Mesodermal cell (in vitro differentiated cells): Measurements from ENCODE around the gene CNPY3.
A peak's percentile ranks its signal among the peaks of the same experiment; 100 is the strongest.

Experiments used
- H3K27ac ChIP-seq: 2 replicates; pipeline ENCODE4 v1.7.0; 2013; ENCODE audit warnings: mild to moderate bottlenecking, low read depth, low read length, moderate library complexity; ENCODE audit not compliant: severe bottlenecking
- H3K36me3 ChIP-seq: 2 replicates; pipeline ENCODE4 v1.7.1; 2013; ENCODE audit warnings: mild to moderate bottlenecking, low read length, moderate library complexity; ENCODE audit not compliant: control insufficient read depth, insufficient read depth
- H3K4me1 ChIP-seq: one replicate; pipeline ENCODE4 v1.7.1; 2013; ENCODE audit warnings: mild to moderate bottlenecking, low read length; ENCODE audit not compliant: insufficient read depth, control insufficient read depth, poor library complexity, severe bottlenecking
- H3K4me3 ChIP-seq: 2 replicates; pipeline ENCODE4 v1.7.0; 2013; ENCODE audit warnings: low read length, control low read depth, mild to moderate bottlenecking; ENCODE audit not compliant: insufficient read depth, poor library complexity, severe bottlenecking; ENCODE audit errors: extremely low read depth
- H3K9me3 ChIP-seq: 2 replicates; pipeline ENCODE4 v1.7.1; 2013; ENCODE audit warnings: mild to moderate bottlenecking, low read length, moderate library complexity; ENCODE audit not compliant: control insufficient read depth
- WGBS, 2 experiments: methylation state at CpG; one replicate each; pipeline ENCODE4 v1.1.5; 2013; ENCODE audit warnings: missing lambda C conversion rate in 2 of 2; ENCODE audit not compliant: insufficient coverage in 2 of 2; 5-methylcytosine and 5-hydroxymethylcytosine counted together

The CNPY3 gene

GRCh38 chr6:42979523-42980177, 50.4 kb downstream of the CNPY3 start:
- peaks cover 7% of the 10 kb centered on the region for H3K4me1 ChIP-seq
- H3K27ac ChIP-seq: peak overlapping the region; percentile 73
- no peaks in the 10 kb centered on the region for H3K9me3 ChIP-seq
- peak overlapping the region; percentile 88 for H3K4me3 ChIP-seq
- WGBS, 2 experiments: 69 to 93% methylated on average over 2 to 8 of the region's 9 CpGs
- H3K36me3 ChIP-seq: peaks cover 9% of the 10 kb centered on the region

DNA sequence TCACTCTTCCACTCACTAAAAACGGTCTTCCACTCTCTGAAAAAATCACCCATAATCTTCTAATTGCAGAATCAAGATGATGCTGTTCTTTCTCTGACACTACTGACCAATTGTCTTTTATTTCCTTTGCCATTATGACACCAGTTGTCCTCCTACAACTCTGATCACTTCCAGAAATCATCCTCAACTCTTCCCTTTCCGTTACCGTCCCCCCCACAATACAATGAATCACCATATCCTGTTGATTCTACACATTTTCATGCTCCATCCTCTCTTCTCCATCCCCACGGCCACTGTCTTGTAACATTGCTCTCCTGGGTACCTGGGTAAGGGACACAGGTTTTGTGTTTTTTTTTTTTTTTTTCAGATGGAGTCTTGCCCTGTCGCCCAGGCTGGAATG, 52.6 kb downstream of the CNPY3 start:
- peaks cover 10% of the 10 kb centered on the region for H3K36me3 ChIP-seq
- H3K4me1 ChIP-seq: peaks cover 10% of the 10 kb centered on the region
- no peak overlapping the region for H3K4me3 ChIP-seq
- 90 to 95% methylated on average over 3 to 4 of the region's 5 CpGs for WGBS, 2 experiments
- H3K9me3 ChIP-seq: no peaks in the 10 kb centered on the region
- H3K27ac ChIP-seq: no peak overlapping the region

DNA sequence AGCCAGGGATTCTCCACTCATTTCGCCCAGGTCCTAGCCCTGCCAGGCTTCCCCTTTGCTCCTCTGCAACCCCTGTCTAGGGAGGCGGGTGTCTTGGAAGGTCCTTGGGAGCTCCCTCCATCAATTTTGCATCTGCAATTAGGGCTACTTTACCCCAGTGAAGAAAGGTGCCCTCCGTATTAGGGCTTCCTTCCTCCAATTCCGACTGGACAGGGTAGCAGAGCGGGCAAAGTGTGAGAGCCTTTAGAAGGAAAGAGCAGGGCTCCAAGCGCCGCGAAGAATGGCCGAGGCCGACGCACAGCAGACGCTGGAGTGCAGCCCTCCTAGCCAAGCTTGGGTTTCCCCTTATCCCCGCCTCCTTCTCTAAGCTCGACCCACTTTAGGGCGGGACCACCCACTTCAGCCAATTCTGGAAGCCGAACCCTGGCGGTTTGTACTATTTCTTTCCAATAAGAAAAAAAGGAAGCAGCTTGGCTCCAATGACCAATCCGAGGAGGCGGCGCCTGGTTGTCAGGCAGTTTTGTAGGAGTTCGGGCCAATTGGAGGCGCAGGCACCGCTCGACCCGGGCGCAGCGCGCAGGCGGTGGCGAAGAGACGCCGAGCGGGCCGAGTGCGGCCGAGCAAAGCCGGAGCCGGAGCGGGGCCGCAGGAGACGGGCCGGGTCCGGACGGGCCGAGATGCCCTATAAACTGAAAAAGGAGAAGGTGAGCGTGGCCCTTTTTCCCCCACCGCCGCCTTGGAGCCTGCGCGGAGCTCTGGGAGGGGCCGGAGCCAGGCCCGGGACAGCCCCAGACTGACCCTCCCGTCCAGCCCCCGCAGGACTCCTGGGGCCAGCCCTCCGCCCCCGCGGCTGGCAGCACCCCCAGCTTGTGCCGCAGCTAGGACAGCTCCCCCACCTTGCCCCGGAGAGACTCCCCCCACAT, 55.0 kb downstream of the CNPY3 start, which contains the start of gene PPP2R5D:
PPP2R5D (plus strand) TSS at position 570 of the 923 bp plus-strand sequence; CDS start at position 678, 108 bp downstream.
- peak within 1 kb of the TSS; percentile 86 for H3K4me3 ChIP-seq
- H3K36me3 ChIP-seq: peaks cover 29% of the 10 kb centered on the region
- H3K9me3 ChIP-seq: no peaks in the 10 kb centered on the region
- peaks cover 10% of the 10 kb centered on the region for H3K4me1 ChIP-seq
- 1% methylated on average over 37 to 52 of the region's 59 CpGs for WGBS, 2 experiments
- peak within 1 kb of the TSS; percentile 77 for H3K27ac ChIP-seq

- Histone ChIP-seq H3K36me3 (peaks cover 36% of the 10 kb centered on the region), H3K4me3 (peak overlapping the region; percentile 86), H3K27ac (peak overlapping the region; percentile 57), H3K9me3 (no peaks in the 10 kb centered on the region), H3K4me1 (peaks cover 4% of the 10 kb centered on the region)
- 21 to 27% methylated on average over 10 to 11 of the region's 13 CpGs for WGBS, 2 experiments
Observed at GRCh38 chr6:42984924-42985475, 55.7 kb downstream of the CNPY3 start.

GRCh38 chr6:42987533-42988451, 58.5 kb downstream of the CNPY3 start:
- Histone ChIP-seq H3K36me3 (peaks cover 62% of the 10 kb centered on the region), H3K4me3 (no peak overlapping the region), H3K4me1 (peaks cover 3% of the 10 kb centered on the region), H3K9me3 (no peaks in the 10 kb centered on the region), H3K27ac (no peak overlapping the region)
- 92 to 93% methylated on average over 2 to 4 of the region's 5 CpGs for WGBS, 2 experiments

GRCh38 chr6:42988486-42989020, 59.3 kb downstream of the CNPY3 start:
- peaks cover 3% of the 10 kb centered on the region for H3K4me1 ChIP-seq
- WGBS, 2 experiments: 83 to 86% methylated on average over 1 of the region's 1 CpG
- no peak overlapping the region for H3K4me3 ChIP-seq
- H3K27ac ChIP-seq: no peak overlapping the region
- no peaks in the 10 kb centered on the region for H3K9me3 ChIP-seq
- peaks cover 62% of the 10 kb centered on the region for H3K36me3 ChIP-seq
